ENCODE measurements around the gene TMEM125.

The TMEM125 gene

DNA sequence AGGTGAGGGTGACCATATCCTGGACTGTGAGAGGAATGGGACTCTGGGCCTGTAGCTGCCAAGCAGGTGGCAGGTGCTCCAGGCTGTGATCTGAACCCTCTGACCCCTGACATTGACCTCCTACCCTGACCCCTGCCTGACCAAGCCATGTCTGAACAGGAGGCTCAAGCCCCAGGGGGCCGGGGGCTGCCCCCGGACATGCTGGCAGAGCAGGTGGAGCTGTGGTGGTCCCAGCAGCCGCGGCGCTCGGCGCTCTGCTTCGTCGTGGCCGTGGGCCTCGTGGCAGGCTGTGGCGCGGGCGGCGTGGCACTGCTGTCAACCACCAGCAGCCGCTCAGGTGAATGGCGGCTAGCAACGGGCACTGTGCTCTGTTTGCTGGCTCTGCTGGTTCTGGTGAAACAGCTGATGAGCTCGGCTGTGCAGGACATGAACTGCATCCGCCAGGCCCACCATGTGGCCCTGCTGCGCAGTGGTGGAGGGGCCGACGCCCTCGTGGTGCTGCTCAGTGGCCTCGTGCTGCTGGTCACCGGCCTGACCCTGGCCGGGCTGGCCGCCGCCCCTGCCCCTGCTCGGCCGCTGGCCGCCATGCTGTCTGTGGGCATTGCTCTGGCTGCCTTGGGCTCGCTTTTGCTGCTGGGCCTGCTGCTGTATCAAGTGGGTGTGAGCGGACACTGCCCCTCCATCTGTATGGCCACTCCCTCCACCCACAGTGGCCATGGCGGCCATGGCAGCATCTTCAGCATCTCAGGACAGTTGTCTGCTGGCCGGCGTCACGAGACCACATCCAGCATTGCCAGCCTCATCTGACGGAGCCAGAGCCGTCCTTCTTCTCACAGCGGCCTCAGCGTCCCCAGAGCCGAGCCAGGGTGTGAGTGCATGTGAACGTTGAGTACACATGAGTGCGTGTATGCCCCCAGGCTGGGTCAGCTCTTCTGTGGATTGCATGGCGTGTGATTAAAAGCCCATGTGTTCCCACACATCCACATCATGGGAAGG, 3.1 kb downstream of the TMEM125 start:
- DNase-seq (ENCODE audit: extremely low spot score, insufficient read length, low read depth) (no peak), FAIRE-seq (no peak)

DNA sequence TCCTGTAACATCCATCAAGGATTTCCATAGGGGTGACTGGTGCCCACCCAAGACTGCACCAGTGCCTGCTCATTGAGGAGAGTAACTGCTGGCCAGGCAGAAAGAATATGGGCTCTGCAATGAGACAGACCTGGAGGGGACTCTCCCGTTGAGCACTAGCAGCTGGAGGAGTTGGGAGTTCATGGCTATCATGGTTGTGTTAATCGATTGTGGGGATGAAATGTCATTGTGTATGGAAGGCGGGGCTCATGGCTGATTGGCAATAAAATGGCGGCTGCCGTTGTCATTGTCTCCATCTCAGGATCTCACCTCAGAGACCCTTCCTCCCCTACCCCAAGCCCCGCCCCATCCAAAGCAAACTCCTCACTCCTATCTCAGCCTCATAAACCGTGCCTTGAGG, 3.9 kb downstream of the TMEM125 start:
- no peak for DNase-seq (ENCODE audit: extremely low spot score, insufficient read length, low read depth)
- FAIRE-seq: no peak

DNA sequence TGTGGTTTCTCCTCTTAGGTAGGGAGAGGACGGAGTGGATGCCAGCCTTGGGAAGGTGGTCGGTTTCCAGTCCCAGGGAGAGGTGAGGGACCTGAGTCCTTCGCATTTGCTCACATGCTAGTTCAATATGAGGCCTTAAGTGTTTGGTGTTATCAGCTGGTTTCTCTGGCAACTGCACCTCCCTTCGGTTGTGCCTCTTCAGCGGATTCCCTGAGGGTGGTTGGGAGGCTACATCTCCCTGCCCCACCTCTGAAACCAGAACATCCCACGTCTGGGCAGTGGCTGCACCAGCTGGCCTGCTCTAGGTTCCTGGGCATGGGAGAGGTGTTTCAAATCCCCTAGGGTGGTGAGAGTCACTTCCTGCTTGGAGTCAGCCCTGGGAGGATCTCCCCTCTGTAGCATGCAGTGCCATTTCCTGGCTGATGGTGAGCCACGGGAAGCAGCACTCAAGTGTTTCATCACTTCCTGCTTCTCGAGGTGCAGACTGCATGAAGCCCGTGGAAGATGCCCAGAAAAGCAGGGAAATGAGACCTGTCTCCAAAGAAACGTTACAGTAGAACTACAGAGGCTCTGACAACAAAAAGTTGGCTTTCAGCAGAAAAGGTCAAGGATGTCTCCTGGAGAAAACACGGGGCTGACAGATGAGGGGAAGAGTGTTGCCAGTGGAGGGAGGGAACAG, 4.5 kb downstream of the TMEM125 start:
- no peak for DNase-seq (ENCODE audit: extremely low spot score, insufficient read length, low read depth)
- peak; percentile 48 for FAIRE-seq

DNA sequence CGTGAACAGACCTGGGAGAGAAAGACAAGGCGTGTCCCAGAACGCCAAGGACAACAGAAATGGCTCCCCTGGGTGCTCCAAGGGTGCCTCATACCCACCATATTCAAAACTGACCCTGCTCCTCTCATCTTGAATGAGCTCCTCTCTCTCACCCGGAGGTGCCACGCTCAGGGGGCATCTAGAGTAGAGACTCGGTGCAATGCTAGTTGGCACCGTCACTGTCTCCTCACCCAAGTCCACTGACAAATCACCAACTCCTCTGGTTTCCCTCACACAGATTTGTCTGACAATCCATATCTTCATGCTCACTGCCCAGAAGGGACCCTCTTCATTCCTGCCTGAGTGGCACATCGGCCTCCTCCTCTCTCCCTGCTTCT, 5.0 kb downstream of the TMEM125 start:
- DNase-seq (ENCODE audit: extremely low spot score, insufficient read length, low read depth) (no peak), FAIRE-seq (no peak)

DNA sequence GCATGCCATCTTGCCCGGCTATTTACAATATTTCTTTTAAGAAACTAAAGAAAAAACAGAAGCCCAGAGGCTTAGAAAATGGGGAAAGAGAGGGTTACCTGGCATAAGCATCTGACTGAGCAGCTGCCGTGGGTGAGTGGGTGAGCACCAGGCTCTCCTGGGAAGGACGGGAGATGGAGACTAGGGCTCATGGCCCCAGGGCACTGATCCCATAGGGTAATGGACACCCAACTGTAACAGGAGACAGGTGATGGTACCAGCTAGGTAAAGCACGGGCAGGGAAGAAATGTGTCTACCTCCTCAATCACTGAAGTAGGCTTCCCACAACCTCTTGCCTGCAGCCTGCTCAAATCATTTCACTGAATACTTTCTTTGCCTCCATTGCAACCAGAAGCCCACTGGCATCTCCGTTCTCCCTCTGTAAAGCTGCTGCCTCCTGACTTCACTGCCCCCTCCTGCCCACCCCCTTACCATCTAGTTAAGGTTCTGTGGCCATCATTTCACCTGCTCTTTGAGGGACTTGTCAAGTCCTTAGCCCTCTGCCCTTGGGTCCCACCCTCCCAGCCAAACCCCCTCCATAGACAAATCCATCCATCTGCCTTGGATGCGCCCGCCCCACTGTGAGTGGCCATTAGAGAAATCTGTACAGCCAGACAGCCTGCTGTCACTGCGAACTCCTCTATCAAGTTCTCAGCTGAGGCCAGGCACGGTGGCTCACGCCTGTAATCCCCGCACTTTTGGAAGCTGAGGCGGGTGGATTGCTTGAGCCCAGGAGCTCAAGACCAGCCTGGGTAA, 6.2 kb downstream of the TMEM125 start:
- DNase-seq (ENCODE audit: extremely low spot score, insufficient read length, low read depth) (no peak), FAIRE-seq (no peak)

DNA sequence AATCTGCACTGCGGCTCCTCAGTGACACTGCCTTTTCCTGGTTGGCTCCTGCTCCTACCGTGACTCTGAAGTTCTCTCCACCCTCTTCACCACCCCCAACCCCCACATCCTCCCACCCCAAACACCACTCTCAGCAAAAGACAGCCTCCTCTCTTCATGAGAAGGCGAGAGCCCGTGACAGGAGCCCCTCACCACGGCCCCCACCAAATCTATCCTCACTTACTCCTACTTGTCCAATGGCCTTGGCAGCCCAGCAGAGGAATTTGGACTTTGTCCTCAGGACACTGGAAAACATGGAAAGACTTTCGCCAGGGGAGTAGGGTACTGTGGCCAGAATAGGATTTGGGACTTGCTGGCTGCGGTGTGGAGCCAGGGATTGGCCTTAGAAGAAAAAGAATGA, 6.9 kb downstream of the TMEM125 start:
- FAIRE-seq (no peak), DNase-seq (ENCODE audit: extremely low spot score, insufficient read length, low read depth) (no peak)

DNA sequence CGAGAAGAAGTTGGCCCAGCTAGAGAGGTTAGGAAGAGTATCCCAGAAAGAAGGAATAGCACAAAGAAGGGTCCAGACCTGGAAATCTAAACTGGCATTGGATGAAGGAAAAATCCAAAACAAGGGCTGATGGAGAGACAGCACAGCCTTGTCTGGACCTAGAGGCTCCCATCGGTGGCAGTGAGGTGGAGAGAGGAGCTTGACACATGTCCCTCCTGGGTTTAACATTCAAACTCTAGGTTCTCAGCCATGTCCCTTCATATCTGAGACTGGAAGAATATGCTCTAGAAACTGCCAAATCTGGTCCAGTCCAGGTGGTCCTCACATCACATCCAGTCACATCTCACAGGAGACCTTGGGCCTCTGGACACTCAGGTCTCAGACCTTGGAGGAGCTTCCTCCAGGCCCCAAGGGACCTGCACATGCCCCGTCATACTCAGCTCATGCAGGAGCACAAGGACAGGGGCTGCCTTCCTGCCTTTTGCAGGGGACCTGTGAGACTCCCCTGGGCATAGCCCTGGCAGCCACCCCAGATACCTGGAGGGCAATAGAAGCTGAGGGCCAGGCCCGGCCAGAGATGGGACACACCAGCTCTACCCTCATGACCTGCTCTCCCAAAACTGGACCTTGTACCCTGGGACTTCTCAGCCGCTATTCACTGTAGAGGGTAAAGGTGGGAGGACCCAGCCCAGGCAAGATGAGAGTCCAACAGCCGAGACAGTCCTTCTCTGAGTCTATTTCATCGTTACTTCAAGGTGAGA, 7.5 kb downstream of the TMEM125 start:
- DNase-seq (ENCODE audit: extremely low spot score, insufficient read length, low read depth) (no peak), FAIRE-seq (no peak)

DNA sequence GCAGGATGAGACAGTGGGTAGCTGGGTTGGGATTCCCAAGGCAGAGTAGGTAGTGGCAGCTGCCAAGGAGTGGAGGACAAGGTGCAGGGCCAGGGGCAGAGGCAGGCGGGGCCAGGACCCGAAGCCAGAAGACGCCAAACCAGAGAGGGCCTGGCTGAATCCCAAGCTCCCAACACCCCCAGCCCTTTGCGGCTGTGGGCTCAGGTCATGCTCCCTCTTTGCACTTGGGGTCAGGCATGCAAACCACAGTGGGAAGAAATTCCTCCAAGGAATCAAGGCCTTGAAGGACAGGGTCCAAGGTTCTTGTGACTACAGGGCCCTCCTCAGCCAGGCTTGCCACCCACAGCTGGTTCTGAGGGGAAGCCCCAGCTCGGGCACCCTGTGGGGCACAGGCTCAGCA, 9.4 kb downstream of the TMEM125 start:
- DNase-seq (ENCODE audit: extremely low spot score, insufficient read length, low read depth) (no peak), FAIRE-seq (no peak)

DNA sequence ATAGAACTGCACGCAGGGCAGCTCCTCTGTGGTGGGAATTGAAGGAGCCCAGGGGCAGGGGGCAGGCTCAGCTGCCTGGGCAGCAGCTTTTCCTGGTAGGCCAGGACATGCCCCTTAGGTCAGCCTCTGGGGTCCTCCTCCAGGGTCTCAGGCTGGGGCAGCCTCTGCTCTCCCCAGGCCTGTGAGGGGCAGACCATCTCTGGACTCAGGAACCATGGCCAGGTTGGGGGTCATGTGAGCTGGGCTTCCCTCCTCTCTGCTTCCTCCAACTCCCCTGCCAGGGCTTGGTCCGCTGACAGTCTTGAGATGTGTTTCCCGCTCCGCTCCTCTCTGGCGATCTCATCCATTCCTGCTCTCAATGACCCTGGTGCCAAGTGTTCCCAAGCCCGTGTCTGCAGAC, 9.9 kb downstream of the TMEM125 start:
- DNase-seq (ENCODE audit: extremely low spot score, insufficient read length, low read depth) (no peak), FAIRE-seq (no peak)

DNA sequence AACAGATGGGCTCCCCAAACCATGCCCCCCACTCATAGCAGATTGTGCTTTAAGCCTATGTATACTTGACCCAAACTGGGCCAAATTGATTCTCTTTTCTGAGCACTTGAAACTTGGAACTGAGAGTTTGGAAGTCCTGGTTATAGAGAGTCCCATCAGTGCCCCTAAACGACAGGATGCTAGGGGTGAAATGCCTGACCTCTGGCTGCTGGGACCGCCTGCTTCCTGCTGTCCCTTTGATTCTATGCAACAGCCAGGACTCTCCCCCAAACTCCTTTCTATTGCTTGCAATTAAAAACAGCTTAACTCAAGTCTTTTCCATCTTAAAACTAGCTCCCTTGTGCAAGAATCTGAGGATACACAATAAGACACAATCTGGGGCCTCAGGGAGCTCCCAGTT, 10.9 kb downstream of the TMEM125 start:
- no peak for FAIRE-seq
- no peak for DNase-seq (ENCODE audit: extremely low spot score, insufficient read length, low read depth)

DNA sequence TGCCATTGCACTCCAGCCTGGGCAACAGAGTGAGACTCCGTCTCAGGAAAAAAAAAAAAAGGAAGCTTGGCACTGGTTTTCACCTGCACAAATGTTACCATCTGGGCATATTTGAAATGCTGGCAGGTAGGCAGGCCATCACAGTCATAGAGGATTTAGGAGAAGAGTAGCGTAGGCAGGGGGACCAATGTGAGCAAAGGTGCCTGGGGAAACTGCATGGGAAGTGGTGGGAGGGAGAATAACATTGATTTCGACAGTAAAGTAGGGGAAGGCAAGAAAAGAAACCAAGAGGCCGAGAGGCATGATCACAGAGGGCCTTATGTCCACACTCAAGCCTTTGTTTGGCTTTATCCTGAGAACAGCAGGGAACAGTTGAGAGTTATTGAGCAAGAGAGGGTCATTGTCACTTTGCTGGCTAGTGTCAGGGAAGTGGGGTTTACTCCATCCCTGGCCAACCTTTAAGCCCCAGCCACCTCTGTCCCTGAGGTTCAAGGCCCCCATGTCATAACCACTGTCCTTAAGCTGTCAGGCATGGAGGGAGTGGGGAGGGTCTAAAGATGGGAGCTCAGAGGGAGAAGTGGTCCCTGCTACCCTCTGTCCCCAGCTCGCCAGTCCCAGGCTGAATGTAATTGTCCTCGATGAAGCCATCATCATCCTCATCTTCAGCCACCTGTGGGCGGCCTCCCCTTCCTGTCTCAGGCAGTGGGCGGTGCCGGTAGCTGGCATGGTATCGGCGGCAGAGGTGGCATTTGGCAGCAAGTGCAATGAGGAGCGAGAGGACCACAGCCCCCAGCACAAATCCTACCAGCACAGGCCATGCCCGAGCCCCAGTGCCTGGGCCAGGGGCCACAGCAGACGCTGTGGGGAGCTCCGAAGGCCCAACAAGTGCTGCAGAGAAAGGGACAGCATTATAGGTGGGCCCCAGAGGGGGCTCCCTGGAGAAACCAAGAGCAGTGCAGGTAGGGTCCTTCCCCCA, 12.7 kb downstream of the TMEM125 start:
- DNase-seq (ENCODE audit: extremely low spot score, insufficient read length, low read depth) (no peak), FAIRE-seq (no peak)

DNA sequence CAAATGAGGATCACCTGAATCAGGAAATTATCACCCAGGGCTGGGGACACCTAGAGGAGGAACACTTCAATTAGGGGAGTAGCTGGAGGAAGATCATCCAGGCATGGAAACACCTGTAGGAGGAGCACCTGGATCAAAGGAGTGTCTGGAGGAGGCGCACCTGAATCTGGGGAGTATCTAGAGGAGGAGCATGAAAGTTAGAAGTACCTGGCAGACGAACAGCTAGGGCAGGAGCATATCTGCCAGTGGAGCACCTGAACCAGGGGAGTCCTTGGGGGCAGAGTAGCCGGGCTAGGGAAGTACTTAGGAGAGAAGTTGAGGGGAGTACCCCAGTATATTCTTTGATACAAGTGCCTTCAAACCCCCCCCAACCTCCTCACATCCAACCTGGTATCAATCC, 14.3 kb downstream of the TMEM125 start:
- DNase-seq (ENCODE audit: extremely low spot score, insufficient read length, low read depth): no peak
- no peak for FAIRE-seq

DNA sequence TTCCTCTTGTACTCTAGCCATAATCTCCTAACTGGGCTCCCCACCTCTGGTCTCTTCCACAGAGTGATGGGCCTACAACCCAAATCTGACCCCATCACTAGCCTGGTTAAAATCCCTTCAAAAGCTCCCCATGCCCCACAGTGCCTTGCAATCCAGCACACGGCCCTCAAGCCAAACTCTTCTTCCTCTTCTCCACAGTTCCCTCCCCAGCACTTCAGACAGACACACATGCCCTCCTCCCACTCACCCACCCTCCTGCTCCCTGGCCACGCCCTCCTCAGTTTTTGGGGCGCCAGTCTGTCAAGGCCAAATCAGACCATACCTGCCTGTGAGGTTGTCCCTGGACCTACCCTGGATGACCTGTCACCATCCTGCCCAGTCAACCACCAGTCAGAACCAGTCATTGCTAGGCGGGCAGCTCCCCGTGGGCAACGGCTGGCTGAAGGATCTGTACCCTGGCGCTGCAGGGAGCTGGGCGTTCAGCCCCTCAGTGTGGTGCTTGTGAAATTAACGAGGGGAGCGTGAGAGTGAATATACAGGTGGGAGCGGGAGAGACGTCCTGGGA, 14.8 kb downstream of the TMEM125 start:
- no peak for DNase-seq (ENCODE audit: extremely low spot score, insufficient read length, low read depth)
- no peak for FAIRE-seq

DNA sequence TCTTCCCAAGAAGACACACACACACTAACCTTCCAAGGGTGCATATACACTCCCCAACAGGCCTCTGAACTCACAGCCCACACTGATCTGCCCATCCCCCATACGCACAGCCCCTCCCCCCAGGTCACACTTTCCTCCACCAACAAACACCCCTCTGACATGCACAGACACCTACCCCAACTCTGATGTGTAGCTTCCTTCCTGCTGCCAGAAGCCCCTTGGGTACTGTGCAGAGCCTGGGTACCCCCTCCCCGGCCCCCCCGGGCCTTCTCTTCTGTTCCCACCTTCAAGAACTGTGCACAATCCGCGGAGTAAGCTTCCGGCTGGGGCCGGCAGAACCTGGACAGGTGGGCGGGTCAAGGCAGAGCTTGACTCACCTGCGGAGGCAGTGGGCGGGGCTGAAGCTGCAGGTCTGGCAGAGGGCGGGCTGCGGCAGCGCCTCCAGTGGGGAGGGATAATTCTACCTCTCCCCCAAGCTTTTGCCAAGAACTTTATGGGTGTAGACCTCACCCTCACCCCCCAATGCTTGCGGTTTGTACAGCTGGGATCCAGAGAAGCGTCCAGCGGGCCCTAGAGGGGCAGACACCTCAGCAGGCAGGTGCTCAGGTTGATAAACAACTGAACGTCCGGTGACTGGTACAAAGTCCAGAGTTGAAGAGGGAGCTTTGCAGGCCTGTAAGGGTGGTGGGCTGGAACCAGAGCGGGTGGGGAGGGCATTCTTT, 15.6 kb downstream of the TMEM125 start, which contains the start of gene C1orf210:
Gene C1orf210 (minus strand): TSS at position 313 of the 722 bp plus-strand sequence. CDS start 2,311 bp downstream, outside the sequence.
- DNase-seq (ENCODE audit: extremely low spot score, insufficient read length, low read depth): no peak
- FAIRE-seq: no peak

DNA sequence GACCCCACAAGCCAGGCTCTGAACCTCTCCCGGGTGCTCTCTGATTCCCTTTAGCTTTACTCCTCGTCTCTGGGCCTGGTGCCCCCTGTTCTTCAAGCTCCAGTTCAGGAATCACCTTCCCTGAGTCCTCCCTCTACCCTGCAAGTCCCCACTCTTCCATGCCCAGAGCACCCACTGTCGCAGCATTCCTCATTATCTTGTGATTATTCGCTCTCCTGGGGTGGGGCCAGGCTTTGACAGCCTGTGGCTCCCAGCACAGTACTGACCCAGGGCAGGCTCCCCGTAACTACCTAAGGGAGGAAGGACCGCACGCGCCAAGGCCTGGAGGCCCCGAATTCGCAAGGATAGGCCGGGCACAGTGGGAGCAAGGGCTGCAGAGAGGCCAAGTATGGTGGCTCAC, 16.3 kb downstream of the TMEM125 start:
- DNase-seq (ENCODE audit: extremely low spot score, insufficient read length, low read depth): no peak
- FAIRE-seq: no peak

DNA sequence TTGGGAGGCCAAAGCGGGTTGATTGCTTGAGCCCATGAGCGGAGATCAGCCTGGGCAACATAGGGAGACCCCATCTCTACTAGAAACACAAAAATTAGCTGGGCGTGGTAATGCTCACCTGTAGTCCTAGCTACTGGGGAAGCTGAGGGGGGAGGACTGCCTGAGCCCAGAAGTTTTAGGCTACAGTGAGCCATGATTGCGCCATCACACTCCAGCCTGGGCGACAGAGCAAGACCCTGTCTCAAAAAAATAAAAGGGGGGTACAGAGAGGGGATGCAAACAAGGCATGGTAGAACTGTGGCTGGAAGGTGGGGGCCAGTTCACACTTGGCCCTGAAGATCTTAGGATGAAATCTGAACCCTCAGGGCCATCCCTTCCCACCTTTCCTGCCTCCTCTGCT, 16.8 kb downstream of the TMEM125 start:
- no peak for DNase-seq (ENCODE audit: extremely low spot score, insufficient read length, low read depth)
- no peak for FAIRE-seq

DNA sequence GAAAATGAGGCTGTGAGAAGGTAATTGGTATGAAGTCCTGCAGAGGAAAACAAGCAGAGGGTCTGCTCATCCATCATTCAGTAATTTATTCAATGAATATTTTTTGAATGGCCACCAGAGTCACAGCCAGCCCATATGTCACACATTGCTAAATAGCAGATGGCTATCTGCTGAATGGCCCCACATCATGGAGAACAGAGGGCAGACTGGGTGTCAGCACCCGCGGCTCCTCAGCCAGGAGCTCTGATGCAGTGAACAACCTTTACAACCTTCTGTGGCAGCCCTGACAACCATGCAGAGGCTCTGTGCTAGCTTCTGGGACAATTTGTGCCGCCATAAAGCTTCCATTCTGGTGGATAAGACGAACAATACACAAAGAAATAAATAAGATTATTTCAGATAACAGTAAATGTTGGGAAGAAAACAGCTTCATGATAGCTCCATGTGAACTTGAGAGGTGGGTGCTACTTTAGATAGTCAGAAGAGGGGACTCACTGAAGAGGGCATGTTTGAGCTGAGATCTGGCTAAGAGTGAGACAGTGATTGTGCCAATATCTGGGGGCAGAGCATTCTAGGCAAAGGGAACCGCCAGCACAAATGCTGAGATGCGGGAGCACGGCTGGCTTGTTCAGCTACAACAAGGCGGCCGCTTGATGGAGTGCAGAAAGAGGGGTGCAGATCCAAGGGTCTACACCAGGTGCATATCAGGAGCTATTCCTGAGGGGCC, 18.4 kb downstream of the TMEM125 start:
- DNase-seq (ENCODE audit: extremely low spot score, insufficient read length, low read depth): no peak
- no peak for FAIRE-seq

Data from GM18507 (cell line).